ENCODE results near the gene PNKP.

DNA sequence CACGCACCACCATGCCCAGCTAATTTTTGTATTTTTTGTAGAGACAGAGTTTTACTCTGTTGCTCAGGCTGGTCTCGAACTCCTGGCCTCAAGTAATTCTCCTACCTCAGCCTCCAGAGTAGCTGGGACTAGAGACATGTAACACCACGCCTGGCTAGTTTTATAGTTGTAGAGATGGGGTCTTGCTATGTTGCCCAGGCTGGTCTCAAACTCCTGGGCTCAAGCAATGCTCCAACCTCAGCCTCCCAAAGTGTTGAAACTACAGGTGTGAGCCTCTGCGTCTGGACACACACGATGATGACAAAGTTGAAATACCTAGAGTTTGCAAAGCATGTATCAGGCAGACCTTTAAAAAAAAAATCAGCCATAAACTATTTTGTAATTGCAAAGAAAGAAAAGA lies 21.0 kb downstream of the PNKP start:
- TF ChIP-seq CTCF (IDR thresholded peaks at IDR 0.05) (no peak), POLR2AphosphoS5 (IDR thresholded peaks at IDR 0.05; ENCODE audit: insufficient read depth in 1 of 2, low read depth in 1 of 2) (no peak), POLR2A (IDR thresholded peaks at IDR 0.05) (no peak)
